ENCODE measurements around the gene NTN1. TPM values are rescaled to one million over a fixed set of nuclear protein-coding genes. Genes with fewer than 3 reads are reported as not detected.

NTN1 gene
- total RNA-seq, 2 donors from 2014 or later: 68.8 to 79.0 TPM

GRCh38 chr17:9074131-9074530 lies 52.8 kb downstream of the NTN1 start:
- Histone ChIP-seq H3K4me3 (no peak overlapping the region), H3K36me3 (no peaks in the 10 kb centered on the region), H3K27me3 (replicated peaks; ENCODE audit: insufficient read depth) (no peaks in the 10 kb centered on the region), H3K9me3 (no peaks in the 10 kb centered on the region), H3K27ac (no peak overlapping the region), H3K4me1 (ENCODE audit: control insufficient read depth in 1 of 2, low read depth in 2 of 2) (peaks cover 36 to 76% of the 10 kb centered on the region in 2 donors)
- DNase-seq (ENCODE audit: low spot score): no peak
- TF ChIP-seq, protein P1, sequence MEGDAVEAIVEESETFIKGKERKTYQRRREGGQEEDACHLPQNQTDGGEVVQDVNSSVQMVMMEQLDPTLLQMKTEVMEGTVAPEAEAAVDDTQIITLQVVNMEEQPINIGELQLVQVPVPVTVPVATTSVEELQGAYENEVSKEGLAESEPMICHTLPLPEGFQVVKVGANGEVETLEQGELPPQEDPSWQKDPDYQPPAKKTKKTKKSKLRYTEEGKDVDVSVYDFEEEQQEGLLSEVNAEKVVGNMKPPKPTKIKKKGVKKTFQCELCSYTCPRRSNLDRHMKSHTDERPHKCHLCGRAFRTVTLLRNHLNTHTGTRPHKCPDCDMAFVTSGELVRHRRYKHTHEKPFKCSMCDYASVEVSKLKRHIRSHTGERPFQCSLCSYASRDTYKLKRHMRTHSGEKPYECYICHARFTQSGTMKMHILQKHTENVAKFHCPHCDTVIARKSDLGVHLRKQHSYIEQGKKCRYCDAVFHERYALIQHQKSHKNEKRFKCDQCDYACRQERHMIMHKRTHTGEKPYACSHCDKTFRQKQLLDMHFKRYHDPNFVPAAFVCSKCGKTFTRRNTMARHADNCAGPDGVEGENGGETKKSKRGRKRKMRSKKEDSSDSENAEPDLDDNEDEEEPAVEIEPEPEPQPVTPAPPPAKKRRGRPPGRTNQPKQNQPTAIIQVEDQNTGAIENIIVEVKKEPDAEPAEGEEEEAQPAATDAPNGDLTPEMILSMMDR (IDR thresholded peaks at IDR 0.05): no peak
- no peak for ATAC-seq (ENCODE audit: insufficient number of reproducible peaks, low FRiP score, low read depth)

GRCh38 chr17:9079461-9080103 lies 58.3 kb downstream of the NTN1 start:
- Histone ChIP-seq H3K4me3 (no peak overlapping the region), H3K4me1 (ENCODE audit: control insufficient read depth in 1 of 2, low read depth in 2 of 2) (peaks cover 15 to 36% of the 10 kb centered on the region in 2 donors), H3K36me3 (no peaks in the 10 kb centered on the region), H3K9me3 (no peaks in the 10 kb centered on the region), H3K27me3 (replicated peaks; ENCODE audit: insufficient read depth) (no peaks in the 10 kb centered on the region), H3K27ac (no peak overlapping the region)
- DNase-seq (ENCODE audit: low spot score) (no peak), ATAC-seq (ENCODE audit: insufficient number of reproducible peaks, low FRiP score, low read depth) (no peak)
- TF ChIP-seq, protein P1 (IDR thresholded peaks at IDR 0.05): no peak

- no peak for DNase-seq (ENCODE audit: low spot score)
- Histone ChIP-seq H3K27me3 (replicated peaks; ENCODE audit: insufficient read depth) (no peaks in the 10 kb centered on the region), H3K9me3 (no peaks in the 10 kb centered on the region), H3K4me3 (no peak overlapping the region), H3K36me3 (no peaks in the 10 kb centered on the region), H3K27ac (no peak overlapping the region), H3K4me1 (ENCODE audit: control insufficient read depth in 1 of 2, low read depth in 2 of 2) (peaks cover 15 to 32% of the 10 kb centered on the region in 2 donors)
- no peak for ATAC-seq (ENCODE audit: insufficient number of reproducible peaks, low FRiP score, low read depth)
- TF ChIP-seq, protein P1 (IDR thresholded peaks at IDR 0.05): no peak
Observed at GRCh38 chr17:9080296-9080914, 59.1 kb downstream of the NTN1 start.

DNA sequence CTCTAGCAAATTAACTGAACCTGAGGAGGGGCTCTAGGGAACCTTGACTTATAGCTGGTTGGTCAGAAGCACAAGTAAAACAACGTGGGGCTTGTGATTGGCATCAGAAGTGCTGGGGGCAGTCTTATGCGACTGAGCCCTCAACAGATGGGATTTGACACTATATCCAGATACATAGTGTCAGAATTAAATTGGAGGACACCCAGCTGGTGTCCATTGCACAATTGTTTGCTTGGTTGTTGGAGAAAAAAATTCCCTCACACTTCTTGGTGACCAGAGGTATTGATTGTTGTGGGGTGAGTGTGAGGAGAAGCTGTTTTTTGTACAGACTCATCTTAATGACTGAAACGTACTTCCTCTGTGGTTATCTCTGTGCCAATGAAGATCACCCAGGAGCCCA lies 59.7 kb downstream of the NTN1 start:
- Histone ChIP-seq H3K27ac (no peak overlapping the region), H3K4me3 (no peak overlapping the region), H3K36me3 (no peaks in the 10 kb centered on the region), H3K4me1 (ENCODE audit: control insufficient read depth in 1 of 2, low read depth in 2 of 2) (peaks cover 10 to 26% of the 10 kb centered on the region in 2 donors), H3K27me3 (replicated peaks; ENCODE audit: insufficient read depth) (no peaks in the 10 kb centered on the region), H3K9me3 (no peaks in the 10 kb centered on the region)
- DNase-seq (ENCODE audit: low spot score) (no peak), ATAC-seq (ENCODE audit: insufficient number of reproducible peaks, low FRiP score, low read depth) (no peak)
- TF ChIP-seq, protein P1 (IDR thresholded peaks at IDR 0.05): no peak

- no peak for ATAC-seq (ENCODE audit: insufficient number of reproducible peaks, low FRiP score, low read depth)
- TF ChIP-seq, protein P1 (IDR thresholded peaks at IDR 0.05): no peak
- Histone ChIP-seq H3K4me3 (no peak overlapping the region), H3K9me3 (no peaks in the 10 kb centered on the region), H3K27me3 (replicated peaks; ENCODE audit: insufficient read depth) (no peaks in the 10 kb centered on the region), H3K27ac (no peak overlapping the region), H3K36me3 (no peaks in the 10 kb centered on the region), H3K4me1 (ENCODE audit: control insufficient read depth in 1 of 2, low read depth in 2 of 2) (peaks cover 12 to 23% of the 10 kb centered on the region in 2 donors)
- no peak for DNase-seq (ENCODE audit: low spot score)
Observed at GRCh38 chr17:9086577-9086976, 65.3 kb downstream of the NTN1 start.
